ENCODE measurements around the gene PRKCB.

DNA sequence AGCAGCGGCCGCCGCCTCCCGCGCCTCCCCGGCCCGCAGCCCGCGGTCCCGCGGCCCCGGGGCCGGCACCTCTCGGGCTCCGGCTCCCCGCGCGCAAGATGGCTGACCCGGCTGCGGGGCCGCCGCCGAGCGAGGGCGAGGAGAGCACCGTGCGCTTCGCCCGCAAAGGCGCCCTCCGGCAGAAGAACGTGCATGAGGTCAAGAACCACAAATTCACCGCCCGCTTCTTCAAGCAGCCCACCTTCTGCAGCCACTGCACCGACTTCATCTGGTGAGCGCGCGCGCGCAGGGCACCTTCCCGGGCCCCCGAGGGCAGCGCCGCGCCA lies 258 bp downstream of the PRKCB start:
- TF ChIP-seq, protein P1, sequence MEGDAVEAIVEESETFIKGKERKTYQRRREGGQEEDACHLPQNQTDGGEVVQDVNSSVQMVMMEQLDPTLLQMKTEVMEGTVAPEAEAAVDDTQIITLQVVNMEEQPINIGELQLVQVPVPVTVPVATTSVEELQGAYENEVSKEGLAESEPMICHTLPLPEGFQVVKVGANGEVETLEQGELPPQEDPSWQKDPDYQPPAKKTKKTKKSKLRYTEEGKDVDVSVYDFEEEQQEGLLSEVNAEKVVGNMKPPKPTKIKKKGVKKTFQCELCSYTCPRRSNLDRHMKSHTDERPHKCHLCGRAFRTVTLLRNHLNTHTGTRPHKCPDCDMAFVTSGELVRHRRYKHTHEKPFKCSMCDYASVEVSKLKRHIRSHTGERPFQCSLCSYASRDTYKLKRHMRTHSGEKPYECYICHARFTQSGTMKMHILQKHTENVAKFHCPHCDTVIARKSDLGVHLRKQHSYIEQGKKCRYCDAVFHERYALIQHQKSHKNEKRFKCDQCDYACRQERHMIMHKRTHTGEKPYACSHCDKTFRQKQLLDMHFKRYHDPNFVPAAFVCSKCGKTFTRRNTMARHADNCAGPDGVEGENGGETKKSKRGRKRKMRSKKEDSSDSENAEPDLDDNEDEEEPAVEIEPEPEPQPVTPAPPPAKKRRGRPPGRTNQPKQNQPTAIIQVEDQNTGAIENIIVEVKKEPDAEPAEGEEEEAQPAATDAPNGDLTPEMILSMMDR (conservative IDR thresholded peaks at IDR 0.05; ENCODE audit: low read length): no peak
- no peak for TF ChIP-seq EZH2phosphoT487 (IDR thresholded peaks at IDR 0.05; ENCODE audit: borderline replicate concordance)
